Activated T-cell treated with anti-CD3 and anti-CD28 coated beads, Interleukin-2, amount 50 U/mL, for 4 hours (primary cell): ENCODE data around the gene SKAP1. TPM values are rescaled to one million over a fixed set of nuclear protein-coding genes. Genes with fewer than 3 reads are reported as not detected.
"Not testable (repeated sequence)": the region's sequence is repeated elsewhere in the genome, so short reads cannot be mapped to it uniquely, and the experiment has no call there.

Experiments used
- ATAC-seq, 2 donors: fragments of 200-7000 bp; cut with Tn5 transposase; one replicate each; pipeline ENCODE4 v1.10.0; 2021
- DNase-seq: peaks from one replicate; pipeline ENCODE4 v3.0.0-alpha.2; 2020
- H3K27me3 Mint-ChIP-seq: one replicate; pipeline ENCODE4 v1.8.0; 2021; ENCODE audit warnings: low read depth, mixed read lengths
- H3K36me3 Mint-ChIP-seq: one replicate; pipeline ENCODE4 v1.8.0; 2022; ENCODE audit warnings: mixed read lengths; ENCODE audit not compliant: insufficient read depth
- H3K4me1 Mint-ChIP-seq: one replicate; pipeline ENCODE4 v1.8.0; 2021; ENCODE audit warnings: low read depth, mixed read lengths
- H3K4me3 Mint-ChIP-seq: one replicate; pipeline ENCODE4 v1.8.0; 2021; ENCODE audit warnings: mild to moderate bottlenecking, moderate library complexity, mixed read lengths
- H3K9me3 Mint-ChIP-seq: one replicate; pipeline ENCODE4 v1.8.0; 2021; ENCODE audit warnings: mixed read lengths
- total RNA-seq, 3 donors: library from RNA; stranded (reverse); gene quantifications; one replicate each; pipeline ENCODE4 v1.2.1, GENCODE V29; 2021

The SKAP1 gene
- total RNA-seq, 3 donors from 2014 or later: 25.8 to 33.9 (median 28.7) TPM

DNA sequence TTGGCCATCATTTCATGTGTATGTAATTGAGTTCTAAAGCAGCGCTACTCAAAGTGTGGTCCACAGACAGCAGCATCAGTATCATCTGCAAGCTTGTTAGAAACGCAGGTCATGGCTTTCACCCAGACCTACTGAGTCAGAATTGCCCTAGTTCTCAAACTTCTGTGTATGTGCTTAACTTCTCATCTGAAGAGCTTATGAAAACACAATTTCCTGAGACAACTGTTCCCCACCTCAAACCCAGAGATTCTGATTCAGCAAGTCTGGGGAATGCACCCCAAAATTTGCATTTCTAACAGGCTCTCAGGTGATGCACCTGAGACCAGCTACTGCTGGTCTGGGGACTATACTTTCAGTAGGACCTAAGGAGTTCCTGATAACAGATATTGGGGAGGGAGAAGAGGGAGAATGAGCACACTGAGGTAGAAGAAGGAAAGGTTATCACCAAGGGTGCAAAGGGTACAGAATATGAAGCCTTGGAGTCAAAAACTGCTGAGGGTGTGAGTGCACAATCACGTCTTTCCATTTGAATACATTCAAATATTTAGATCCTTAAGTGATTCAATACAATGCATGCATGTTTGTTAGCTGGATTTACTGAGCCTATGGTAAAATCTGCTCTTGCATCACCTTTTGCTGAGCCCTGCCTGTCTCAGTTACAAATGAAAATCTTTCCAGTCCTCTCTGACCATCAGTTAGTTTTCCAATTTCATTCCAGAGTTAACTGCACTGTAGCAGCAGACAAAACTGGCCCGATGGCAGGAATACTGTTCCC is 29.2 kb upstream of the SKAP1 start:
- H3K4me1 Mint-ChIP-seq: peaks cover 38% of the 10 kb centered on the region
- no peaks in the 10 kb centered on the region for H3K27me3 Mint-ChIP-seq
- ATAC-seq (peak; percentile 39 to 51), DNase-seq (no peak)
- no peaks in the 10 kb centered on the region for H3K36me3 Mint-ChIP-seq
- H3K9me3 Mint-ChIP-seq: no peaks in the 10 kb centered on the region
- H3K4me3 Mint-ChIP-seq: no peak overlapping the region

DNA sequence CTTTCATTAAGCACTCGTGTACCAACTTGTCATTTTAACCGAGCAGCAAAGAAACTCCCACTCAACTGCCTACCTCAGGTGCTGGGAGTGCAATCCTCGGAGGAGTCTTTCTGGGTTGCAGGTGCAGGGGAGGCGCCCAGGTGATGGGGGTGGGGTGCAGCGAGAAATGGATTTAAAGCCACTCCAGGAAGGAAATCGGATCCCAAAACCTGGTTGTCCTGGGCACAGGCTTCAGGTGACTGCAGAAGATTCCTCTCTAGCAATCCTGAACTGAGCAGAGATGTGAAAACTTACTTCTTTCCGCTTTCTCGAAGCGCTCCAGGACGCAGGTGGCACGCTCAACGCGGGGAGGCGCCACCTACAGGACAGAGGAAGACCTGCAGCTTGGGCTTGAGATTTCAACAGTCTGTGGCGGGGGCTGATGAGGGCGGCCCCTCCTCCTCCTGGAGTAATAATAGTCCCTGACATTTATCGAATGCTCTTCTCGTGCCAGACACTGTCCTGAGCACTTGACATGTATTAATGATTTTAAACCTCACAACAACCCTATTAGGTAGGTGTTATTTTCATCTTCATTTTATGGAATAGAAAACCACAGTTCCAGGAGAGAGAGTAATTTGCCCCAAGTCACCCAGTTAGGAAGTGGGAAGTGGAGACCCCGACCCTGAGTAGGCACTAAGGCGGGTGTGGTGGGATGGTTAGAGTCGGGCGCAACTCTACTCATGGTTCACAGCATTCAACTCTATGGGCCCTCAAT is 27.2 kb upstream of the SKAP1 start:
- Mint-ChIP-seq H3K4me3 (peak overlapping the region; percentile 42), H3K27me3 (no peaks in the 10 kb centered on the region), H3K4me1 (peaks cover 55% of the 10 kb centered on the region)

DNA sequence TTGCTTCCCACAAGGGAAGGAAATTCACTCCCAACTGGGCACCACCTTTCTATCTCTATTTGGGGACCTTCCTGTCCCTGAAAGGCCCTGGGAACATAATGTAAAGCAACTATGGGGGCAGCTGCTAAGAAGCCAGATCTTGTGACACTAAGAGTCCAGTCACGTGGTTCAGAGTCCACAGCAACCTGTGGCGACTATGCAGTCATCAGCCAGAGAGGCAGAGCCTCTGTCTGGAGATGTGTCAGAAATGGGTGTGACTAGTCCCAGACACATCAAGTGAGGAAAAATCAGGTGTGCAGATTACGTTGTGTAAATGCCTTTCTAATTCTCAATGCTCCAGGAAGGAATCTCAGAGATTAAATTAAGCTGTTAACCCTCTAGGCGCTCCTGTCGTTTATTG is 26.6 kb upstream of the SKAP1 start:
- Mint-ChIP-seq H3K9me3 (no peaks in the 10 kb centered on the region), H3K4me1 (peaks cover 62% of the 10 kb centered on the region), H3K4me3 (peak overlapping the region; percentile 42), H3K27me3 (no peaks in the 10 kb centered on the region), H3K36me3 (no peaks in the 10 kb centered on the region)
- peak; percentile 50 to 56 for ATAC-seq
- peak; percentile 10 for DNase-seq

More for the DNA sequence above, 27.2 kb upstream of the SKAP1 start:
- DNase-seq (peak; percentile 73), ATAC-seq (peak; percentile 84 to 87)
- Mint-ChIP-seq H3K9me3 (no peaks in the 10 kb centered on the region), H3K36me3 (no peaks in the 10 kb centered on the region)

DNA sequence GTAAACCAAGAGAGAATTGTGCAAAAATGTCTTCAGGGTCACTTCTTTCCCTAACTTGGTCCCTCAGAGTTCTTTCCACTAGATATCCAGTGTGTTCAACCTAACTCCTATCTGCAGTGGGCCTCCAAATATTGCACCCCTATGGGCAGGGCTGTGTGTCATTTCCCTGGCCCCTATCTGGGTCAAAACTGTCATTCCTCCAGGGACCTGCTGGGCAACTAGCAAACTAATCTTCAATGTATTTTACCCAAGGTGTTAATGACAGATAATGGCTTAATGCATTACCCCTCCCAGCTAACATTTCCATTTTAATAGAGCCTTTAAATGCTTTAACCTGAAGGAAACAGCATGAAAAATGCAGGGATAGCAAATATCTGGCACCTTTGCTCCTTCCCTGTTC is 25.8 kb upstream of the SKAP1 start:
- Mint-ChIP-seq H3K9me3 (no peaks in the 10 kb centered on the region), H3K36me3 (no peaks in the 10 kb centered on the region), H3K4me1 (peaks cover 68% of the 10 kb centered on the region), H3K27me3 (no peaks in the 10 kb centered on the region), H3K4me3 (no peak overlapping the region)
- DNase-seq (no peak), ATAC-seq (no peak)

DNA sequence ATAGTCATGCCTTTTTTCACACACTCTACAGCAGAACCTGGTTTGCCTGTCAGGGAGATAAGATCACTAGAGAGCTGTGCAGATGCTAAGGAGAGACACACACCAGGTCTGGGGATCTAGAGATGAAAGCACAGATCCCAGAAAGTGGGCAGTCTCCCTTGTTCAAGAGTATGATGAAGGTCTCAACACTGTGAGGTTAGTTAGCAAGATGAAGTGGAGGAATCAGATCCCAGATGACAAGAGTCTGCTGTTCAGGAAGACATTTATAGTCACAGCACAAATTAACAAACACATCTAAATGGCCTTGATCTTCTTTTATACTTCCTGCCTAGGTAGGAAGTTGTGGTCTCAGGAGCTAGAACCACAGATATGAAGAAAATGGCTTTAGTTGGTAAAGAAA is 23.4 kb upstream of the SKAP1 start:
- no peaks in the 10 kb centered on the region for H3K36me3 Mint-ChIP-seq
- H3K4me1 Mint-ChIP-seq: peaks cover 73% of the 10 kb centered on the region
- peak overlapping the region; percentile 57 for H3K4me3 Mint-ChIP-seq
- no peaks in the 10 kb centered on the region for H3K27me3 Mint-ChIP-seq
- H3K9me3 Mint-ChIP-seq: no peaks in the 10 kb centered on the region
- ATAC-seq: no peak
- DNase-seq: no peak

DNA sequence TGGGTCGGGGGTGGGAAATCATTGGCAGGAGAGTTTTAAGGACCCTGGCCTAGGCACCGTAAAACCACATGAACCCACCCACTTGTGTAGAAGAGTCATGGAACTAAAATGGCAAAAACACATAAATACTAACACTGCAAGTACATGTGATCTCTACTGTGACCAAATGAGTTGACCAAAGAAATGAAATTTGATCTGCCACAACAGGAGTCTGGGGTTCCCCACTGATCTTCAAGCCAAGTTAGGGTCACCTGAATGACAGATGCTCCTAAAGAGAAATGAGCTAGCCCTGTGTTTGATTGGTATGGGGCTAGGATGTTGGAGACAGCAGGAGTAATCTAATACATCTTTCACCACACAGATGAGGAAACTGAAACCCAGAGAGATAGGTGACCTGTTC is 21.5 kb upstream of the SKAP1 start:
- Mint-ChIP-seq H3K4me1 (peaks cover 64% of the 10 kb centered on the region), H3K9me3 (no peaks in the 10 kb centered on the region), H3K4me3 (no peak overlapping the region), H3K27me3 (no peaks in the 10 kb centered on the region), H3K36me3 (no peaks in the 10 kb centered on the region)
- DNase-seq (no peak), ATAC-seq (no peak)

DNA sequence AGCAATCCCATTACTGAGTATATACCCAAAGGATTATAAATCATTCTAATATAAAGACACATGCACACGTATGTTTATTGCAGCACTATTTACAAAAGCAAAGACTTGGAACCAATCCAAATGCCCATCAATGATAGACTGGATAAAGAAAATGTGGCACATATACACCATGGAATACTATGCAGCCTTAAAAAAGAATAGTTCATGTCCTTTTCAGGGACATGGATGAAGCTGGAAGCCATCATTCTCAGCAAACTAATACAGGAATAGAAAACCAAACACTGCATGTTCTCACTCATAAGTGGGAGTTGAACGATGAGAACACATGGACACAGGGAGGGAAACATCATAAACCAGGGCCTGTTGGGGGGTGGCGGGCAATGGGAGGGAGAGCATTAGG is 19.3 kb upstream of the SKAP1 start:
- H3K9me3 Mint-ChIP-seq, ATAC-seq, DNase-seq, H3K27me3 Mint-ChIP-seq, H3K36me3 Mint-ChIP-seq, H3K4me3 Mint-ChIP-seq: not testable (repeated sequence)
- H3K4me1 Mint-ChIP-seq: peaks cover 66% of the 10 kb centered on the region

DNA sequence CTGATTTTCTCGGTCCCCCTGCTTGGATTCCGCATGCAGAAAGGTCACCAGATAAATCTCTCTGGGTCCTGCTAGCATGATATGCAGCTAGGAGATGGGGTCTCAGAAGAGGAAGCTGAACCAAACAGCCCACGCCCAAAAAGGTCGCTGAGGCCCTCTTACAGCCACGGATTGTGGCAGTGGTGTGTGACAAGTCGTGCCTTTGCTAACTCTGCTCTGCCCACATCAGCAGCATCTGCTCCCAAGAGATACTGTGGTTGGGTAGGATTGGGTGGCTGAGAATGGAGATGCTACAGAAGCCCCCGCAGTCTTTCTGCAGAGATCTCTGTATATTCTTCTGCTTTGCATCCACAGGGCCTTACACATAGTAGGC is 15.2 kb upstream of the SKAP1 start:
- Mint-ChIP-seq H3K4me3 (no peak overlapping the region), H3K27me3 (no peaks in the 10 kb centered on the region), H3K9me3 (peaks cover 3% of the 10 kb centered on the region), H3K4me1 (peaks cover 67% of the 10 kb centered on the region), H3K36me3 (no peaks in the 10 kb centered on the region)
- ATAC-seq (no peak), DNase-seq (no peak)

DNA sequence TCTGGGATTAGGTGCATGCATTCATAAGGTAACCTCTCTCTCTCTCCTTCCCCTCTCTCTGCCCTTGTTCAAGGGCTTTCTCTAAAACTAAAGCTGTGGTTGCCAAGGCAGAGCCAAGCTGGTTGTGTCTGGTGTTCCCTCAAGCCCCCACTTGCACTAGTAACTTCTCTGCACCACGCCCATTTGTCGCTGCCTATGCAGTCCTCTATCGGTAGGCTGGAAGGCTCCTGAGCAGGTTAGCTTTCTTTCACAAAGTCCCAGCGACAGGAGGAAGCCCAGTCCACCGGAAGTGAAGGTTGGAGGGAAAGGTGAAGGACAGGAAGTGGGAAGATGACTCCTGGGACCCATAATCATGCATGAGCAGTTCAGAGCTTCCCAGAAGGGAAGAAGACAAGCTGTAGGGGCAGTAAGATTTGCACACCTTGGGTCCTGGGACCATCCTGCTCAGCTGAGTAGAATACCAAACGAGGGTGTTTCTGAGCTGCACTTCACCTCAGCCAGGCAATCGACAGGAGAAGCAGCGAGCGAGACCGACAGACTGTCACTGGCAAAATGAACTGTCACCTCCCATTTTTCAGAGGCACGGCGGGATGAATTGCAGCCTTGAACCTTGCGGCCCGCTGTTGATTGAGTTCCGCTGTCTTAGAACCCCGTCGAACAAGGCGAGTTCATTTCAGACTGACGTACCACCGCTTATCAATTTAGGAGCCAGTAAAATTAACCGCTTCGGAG is 14.7 kb upstream of the SKAP1 start:
- DNase-seq (no peak), ATAC-seq (peak in 1 of 2 donors; percentile 29)
- Mint-ChIP-seq H3K36me3 (no peaks in the 10 kb centered on the region), H3K4me3 (peak overlapping the region; percentile 45), H3K4me1 (peaks cover 70% of the 10 kb centered on the region), H3K9me3 (peaks cover 3% of the 10 kb centered on the region), H3K27me3 (no peaks in the 10 kb centered on the region)

DNA sequence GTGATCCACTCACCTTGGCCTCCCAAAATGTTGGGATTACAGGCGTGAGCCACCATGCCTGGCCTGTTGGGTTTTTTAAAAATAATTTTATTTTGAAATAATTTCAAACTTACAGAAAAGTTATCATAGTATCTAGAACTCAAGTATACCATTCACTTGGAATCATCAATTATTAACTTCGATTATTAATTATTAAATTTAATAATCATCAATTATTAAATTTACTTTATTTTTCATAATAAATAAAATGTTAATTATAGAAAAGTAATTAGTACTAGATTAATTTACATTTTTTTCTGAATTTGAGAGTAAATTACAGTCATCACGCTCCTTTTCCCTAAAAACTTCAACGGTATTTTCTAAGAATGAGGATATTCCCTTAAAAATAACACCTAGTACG is 13.7 kb upstream of the SKAP1 start:
- Mint-ChIP-seq H3K36me3 (no peaks in the 10 kb centered on the region), H3K9me3 (peaks cover 3% of the 10 kb centered on the region), H3K4me1 (peaks cover 79% of the 10 kb centered on the region), H3K27me3 (no peaks in the 10 kb centered on the region), H3K4me3 (no peak overlapping the region)
- ATAC-seq (no peak), DNase-seq (no peak)

DNA sequence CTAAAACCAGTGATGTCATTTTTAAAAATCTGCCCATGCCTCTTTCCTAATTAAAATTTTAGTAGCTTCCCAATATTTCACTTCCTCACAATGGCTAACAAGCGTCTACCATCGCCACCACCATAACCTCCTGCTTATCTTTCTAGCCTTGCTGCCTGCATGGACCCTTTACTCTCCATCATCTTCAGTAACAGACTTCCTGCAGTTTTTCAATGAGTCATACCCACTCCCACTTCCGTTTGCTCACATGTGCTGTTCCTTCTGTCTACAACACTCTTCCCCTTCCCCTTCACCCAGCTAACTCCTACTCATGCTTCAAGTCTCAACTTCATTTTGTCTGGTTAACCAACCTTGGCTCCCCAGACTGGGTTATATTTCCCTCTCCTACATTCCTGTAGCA is 12.8 kb upstream of the SKAP1 start:
- no peaks in the 10 kb centered on the region for H3K27me3 Mint-ChIP-seq
- ATAC-seq (no peak), DNase-seq (no peak)
- peaks cover 3% of the 10 kb centered on the region for H3K9me3 Mint-ChIP-seq
- H3K4me1 Mint-ChIP-seq: peaks cover 88% of the 10 kb centered on the region
- H3K36me3 Mint-ChIP-seq: no peaks in the 10 kb centered on the region
- no peak overlapping the region for H3K4me3 Mint-ChIP-seq

DNA sequence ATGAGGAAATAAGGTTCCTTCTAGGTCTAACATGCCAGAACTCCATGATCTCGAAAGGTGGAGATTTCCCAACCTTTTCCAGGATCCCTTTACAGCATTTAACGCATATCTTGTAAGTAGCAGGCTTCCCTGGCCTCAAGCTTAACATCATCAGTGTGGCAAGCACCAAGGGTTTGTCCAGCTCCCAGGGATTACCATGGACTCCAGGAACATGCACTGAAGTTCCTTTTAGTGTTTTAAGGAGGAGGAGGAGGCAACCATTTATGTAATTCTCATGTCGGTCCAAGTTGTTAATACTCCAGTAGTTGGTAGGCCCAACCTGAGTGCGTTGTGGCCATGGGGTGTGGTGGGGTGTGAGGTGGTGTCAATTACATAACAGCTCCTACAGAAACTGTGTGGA is 11.8 kb upstream of the SKAP1 start:
- H3K9me3 Mint-ChIP-seq: peaks cover 3% of the 10 kb centered on the region
- H3K4me3 Mint-ChIP-seq: no peak overlapping the region
- no peak for ATAC-seq
- no peak for DNase-seq
- H3K4me1 Mint-ChIP-seq: peaks cover 95% of the 10 kb centered on the region
- H3K27me3 Mint-ChIP-seq: no peaks in the 10 kb centered on the region
- H3K36me3 Mint-ChIP-seq: no peaks in the 10 kb centered on the region

DNA sequence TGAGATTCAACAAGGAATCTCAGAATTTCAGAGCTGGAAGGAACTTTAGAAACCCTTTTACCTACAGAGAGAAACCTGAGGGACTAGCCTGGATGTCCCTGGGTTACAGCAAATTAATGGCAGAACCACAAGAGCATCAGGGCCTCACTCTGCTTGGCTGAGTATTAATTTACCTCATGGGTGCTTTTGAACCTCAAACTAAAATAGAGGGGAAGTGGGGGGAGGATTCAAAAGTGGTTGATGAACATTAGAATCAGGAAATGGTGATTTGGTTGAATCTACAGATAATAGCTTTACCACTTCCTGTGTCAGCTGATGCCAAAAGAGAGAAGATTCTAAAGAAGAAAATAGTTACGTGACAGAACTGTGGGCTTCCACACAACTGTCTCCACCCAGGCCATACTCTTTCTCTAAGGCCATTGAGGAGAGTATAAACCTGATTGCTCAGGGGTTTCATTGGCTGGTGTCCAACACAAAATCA is 11.3 kb upstream of the SKAP1 start:
- H3K9me3 Mint-ChIP-seq: peaks cover 3% of the 10 kb centered on the region
- ATAC-seq: peak; percentile 54 to 57
- H3K4me3 Mint-ChIP-seq: peak overlapping the region; percentile 32
- peaks cover 95% of the 10 kb centered on the region for H3K4me1 Mint-ChIP-seq
- no peaks in the 10 kb centered on the region for H3K27me3 Mint-ChIP-seq
- peak; percentile 10 for DNase-seq
- H3K36me3 Mint-ChIP-seq: no peaks in the 10 kb centered on the region

DNA sequence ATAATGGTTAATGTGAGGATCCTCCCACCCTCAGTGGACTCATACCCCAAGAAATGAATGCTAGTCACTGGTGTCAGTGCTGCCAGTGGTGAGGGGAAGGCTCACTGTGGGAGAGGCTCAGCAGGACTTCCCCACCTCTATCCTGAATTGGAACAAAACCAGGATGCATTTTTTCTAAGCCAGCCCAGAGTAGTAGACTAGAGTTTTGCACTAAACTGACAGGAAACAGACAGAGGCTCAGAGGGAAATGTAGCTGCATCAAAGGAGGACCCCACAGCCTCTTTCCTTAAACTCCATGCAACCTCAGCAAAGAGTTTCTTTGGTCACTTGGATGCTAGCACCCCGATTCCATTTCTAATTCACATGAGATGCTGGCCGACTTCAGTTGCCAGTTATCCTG is 10.7 kb upstream of the SKAP1 start:
- Mint-ChIP-seq H3K36me3 (no peaks in the 10 kb centered on the region), H3K4me1 (peaks cover 94% of the 10 kb centered on the region), H3K27me3 (no peaks in the 10 kb centered on the region), H3K9me3 (peaks cover 3% of the 10 kb centered on the region), H3K4me3 (peak overlapping the region; percentile 53)
- DNase-seq (no peak), ATAC-seq (no peak)
